ENCODE data around the gene SNX18. TPM values are rescaled to one million over a fixed set of nuclear protein-coding genes. Genes with fewer than 3 reads are reported as not detected.
"Not testable (repeated sequence)": the region's sequence is repeated elsewhere in the genome, so short reads cannot be mapped to it uniquely, and the experiment has no call there.

Gene SNX18
- total RNA-seq, 1 experiment from 2014 or later = 10.0 TPM

DNA sequence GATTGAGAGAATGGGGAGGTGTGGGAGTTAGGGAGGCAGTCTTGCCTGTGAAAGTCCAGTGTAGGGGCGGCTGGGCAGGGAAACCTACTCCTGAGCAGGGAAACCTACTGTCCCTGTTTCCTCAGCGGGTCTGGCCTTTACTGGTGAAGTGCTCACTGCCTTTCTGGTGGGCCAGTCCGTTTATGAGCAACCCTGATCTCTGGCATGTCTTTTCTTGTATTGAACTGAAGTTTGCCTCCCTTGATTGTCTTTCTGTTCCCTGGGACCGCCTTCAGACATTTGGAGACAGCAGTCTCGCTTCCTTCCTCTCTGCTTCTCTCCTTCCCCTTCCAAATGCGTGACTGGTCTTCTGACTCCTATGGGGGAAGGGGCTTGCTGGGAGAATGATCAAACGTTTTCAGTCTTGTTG is 2.9 kb downstream of the SNX18 start:
- DNase-seq (ENCODE audit: low spot score) = no peak

DNA sequence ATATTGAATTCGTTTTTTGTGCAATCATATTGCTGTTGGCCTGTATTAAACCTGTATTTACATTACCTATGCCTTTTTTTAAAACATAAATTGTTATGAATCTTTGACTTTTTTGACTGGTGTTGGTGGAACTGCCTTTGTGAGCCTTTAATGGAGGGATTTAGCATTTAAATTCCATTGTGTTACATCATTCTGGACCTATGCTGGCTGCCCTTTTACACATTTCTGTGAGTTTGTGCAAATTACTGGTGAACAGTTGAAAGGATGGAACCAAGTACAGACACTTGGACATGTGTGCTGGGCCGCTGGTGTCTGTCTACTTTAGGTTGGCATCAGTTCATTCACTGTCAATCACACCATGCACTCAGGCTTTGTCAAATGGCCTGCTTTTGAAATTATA is 3.4 kb downstream of the SNX18 start:
- no peak for DNase-seq (ENCODE audit: low spot score)

DNA sequence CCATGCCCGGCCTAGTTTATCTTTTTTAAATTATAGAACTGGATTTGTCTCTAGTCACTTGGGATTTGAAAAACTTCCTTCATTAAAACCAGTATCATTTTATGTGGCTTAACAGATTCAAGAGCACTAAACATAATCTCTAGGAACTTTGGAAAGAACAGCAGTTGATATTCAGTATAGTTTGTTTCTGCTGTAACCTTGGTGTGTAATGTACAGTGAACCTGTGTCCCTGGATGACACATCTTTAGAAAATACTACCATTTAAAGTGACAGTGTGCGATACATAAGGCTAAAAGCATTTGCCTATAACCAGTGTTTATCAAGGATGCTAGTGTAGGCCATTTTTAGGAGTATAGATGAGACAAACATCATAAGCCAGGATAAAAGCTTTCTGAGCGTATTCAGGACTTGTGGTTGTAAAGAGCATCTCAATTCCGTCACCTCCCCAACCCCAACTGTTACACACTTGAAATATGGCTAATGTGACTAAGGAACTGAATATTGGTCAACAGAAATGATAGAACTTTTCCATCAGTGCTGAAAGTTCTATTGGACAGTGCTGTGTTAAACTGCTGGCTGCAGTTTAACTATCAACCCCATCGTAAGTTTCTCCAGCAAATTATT is 4.4 kb downstream of the SNX18 start:
- DNase-seq (ENCODE audit: low spot score) = no peak

DNA sequence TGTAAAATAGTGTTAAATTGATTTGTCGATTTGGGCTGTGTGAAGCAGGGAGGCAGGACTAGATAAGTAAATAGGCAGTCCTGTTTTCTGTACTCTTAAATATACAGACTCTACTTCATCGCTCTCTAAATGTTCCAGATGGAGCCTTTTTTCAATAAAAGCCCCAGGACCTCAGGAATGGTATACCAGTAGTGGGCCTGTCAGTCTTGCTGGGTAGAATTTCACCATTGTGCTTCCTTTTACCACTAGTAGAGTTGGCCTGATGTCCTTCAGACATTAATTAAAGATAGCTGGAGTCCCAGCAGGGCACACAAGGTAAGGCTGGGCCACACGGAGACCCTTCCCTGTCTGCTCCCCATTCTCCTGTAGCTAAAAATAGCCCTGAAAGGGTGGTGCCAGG is 6.0 kb downstream of the SNX18 start:
- DNase-seq (ENCODE audit: low spot score) = no peak

DNA sequence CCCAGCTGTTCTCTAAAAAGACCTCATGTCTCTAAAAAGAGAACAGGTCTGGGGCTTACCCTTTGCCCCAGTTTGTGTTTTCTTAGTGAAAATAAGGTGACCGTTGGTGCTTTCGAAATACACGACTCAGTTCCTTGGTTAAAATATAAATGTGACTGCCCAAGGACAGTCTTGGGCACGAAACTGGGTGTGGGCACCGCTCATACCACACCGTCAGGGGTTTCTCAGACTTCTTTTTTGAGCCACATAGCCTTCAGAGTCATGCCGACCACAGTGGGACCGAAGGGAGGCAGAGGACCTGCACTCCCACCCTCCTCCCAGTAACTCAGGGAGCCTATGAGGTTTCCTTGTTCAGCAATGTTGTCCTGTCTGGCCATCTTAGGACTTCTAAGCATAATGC is 6.5 kb downstream of the SNX18 start:
- no peak for DNase-seq (ENCODE audit: low spot score)

DNA sequence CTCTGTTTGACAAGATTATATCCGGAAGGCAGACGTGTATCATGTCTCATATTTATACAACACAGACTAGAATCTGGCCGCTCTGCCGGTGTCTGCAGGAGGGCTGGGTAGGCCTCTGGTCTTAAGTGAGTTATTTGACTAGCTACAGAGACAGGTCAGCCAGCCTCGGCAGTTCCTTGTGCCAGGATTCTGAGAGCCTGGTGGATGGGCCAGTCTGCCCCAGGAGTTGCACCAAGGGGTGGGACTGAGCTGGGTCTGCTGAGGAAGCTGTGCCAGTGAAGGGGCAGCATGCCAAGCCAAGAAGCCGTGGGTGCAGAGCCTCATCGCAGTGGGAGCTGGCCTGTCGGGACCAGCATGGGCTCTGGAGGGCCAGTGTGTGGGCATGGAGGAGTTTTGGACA is 7.1 kb downstream of the SNX18 start:
- no peak for DNase-seq (ENCODE audit: low spot score)

DNA sequence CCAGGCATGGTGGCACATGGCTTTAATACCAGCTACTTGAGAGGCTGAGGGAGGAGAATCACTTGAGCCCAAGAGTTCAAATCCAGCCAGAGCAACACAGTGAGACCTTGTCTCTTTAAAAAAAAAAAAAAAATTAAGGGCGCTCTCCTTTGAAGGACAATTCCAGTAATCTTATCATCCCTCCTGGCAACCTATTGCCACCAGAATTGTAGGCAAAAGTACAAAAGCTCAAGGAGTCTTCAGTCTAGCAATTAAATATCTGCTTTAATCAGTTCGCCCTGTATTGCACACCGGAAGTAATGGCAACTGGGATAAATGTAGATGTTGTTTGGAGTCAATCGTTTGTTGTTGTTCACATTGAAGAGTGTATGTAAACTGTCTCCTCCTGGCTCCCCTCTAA is 7.7 kb downstream of the SNX18 start:
- DNase-seq (ENCODE audit: low spot score) = no peak

DNA sequence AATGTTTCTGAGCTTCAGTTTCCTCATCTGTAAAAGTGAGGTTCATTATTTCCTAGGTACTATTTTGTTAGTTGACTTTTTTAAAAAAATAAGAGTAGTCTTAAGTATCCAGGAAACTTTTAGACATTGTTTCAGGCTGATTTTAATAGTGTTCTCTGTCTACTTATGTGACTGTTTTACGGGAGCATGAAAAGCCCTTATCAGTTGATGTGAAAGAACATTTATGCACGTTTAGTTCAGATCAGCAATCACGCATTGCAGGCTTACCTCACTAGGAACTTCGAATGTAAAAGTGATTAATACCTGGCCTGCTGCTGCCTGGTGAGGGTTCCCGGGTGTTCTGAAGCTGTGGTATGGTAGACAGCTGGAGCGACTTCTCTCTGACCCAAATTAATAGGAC is 8.1 kb downstream of the SNX18 start:
- DNase-seq (ENCODE audit: low spot score) = no peak

DNA sequence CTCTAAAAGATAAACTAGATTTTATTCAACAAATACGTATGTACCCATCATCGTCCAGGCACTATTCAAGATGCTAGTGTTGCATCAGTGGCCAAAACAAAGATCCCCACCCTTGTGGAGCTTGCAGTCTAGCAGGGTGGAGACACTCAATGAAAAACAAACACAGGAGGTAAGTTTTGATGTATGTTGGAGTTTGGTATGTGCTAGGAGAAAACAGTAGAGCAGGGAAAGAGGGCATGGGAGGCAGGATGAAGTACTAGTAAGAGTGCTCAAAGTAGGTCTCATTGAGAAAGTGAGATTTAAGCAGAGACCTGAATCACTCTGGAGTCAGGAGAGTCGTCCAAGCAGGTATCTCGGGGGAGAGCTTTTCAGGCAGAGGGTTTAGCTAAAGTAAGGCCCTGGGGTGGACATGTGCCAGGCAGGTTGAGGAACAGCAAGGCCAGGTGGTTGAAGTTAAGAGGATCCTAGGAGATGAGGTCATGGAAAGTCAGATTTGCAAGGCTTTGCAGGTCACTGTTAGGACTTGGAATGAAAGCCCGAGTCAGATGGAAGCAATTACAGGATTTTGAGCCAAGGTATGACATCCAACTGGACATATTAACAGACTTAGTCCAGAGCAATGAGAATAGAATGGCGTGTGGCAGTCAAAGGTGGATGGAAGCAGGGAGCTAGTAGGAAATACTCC is 9.2 kb downstream of the SNX18 start:
- no peak for DNase-seq (ENCODE audit: low spot score)

DNA sequence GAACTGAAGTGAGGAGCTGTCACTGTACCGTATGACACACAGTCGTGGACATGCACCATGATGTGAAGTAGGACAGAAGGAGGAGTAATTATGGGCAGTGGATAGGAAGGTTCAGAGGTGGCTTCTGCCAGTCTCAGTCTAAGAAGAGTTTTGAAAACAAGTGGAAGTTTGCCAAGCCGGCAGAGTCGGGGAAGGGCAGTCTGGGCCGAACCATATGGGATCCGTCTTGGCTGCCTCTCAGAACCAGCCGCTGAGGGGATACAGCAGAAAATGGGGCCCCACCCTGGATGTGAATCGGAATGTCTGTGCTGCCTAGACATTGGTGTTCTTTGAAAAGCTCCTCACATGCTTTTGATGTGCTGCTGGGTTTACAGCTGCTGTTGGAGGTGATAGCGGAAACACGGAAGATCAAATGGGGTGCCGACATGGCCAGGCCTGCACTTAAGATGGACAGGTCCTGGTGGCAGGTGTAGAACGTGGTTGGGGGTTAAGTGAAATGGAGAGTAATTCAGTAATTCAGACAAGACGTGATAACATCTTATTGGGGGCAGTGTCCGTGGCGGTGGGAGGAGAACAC is 11.2 kb downstream of the SNX18 start:
- no peak for DNase-seq (ENCODE audit: low spot score)

DNA sequence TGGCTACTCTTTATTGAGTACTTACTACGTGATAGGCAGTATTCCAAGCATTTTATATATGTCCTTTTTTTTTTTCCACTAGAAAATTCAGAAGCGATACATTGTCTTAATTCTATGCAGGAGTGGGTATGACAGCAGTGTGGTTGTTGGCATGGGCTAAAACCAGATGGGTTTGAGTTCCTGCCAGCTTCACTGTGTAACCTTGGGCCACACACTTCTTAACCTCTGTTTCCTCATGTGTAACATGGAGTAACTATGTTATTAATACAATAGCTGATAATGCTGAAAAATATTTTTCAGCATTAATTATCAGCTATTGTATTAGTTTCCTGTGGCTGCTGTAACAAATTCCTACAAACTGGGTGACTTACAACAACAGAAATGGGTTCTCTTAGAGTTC is 12.0 kb downstream of the SNX18 start:
- no peak for DNase-seq (ENCODE audit: low spot score)

DNA sequence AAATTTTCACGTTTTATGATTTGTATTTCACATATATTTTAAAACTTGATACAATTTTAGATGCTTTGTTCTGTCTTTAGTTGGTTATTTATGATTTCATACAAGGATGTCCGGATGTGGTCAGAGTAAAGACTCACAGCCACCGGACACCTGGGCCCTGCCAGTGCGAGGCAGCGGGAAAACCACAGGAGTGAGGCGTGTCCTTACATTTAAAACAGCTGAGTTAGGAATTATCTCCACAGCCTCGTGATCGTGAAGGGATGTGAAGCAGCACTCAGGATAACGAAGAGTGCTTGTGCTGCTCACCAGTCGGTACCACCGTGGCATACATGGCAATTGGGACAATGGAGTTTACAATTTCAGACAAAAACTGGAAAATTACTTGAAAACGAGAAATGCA is 14.0 kb downstream of the SNX18 start:
- no peak for DNase-seq (ENCODE audit: low spot score)

DNA sequence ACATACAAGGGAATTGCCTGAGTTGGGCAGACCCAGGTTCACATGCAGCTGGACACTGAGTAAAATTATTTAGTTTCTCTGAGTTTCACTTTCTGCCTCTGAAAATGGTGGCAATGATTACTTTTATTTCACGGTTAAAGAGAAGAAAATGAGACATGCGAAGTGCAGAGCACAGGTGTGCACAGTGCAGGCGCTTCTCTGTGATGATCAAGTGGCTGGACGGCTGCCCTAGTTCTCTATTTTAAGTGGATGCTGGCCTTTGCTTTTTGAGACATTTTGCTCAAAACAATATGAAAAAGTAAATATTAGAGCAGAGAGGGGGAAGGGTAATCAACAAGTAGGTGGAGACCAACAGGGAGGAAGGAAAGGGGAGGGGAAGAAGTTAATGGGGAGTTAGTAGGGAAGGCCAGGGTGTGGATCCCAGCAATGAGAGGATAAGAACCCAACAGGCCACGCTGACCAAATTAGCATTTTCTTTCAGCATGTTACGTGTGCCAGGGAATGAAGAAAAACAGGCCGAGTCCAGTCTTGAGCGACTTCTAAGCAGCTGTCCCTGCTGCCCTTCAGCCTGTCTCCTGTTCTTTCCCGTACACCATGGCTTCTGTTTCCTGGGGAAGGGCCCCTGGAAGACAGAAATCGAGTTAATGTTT is 16.1 kb downstream of the SNX18 start:
- no peak for DNase-seq (ENCODE audit: low spot score)

DNA sequence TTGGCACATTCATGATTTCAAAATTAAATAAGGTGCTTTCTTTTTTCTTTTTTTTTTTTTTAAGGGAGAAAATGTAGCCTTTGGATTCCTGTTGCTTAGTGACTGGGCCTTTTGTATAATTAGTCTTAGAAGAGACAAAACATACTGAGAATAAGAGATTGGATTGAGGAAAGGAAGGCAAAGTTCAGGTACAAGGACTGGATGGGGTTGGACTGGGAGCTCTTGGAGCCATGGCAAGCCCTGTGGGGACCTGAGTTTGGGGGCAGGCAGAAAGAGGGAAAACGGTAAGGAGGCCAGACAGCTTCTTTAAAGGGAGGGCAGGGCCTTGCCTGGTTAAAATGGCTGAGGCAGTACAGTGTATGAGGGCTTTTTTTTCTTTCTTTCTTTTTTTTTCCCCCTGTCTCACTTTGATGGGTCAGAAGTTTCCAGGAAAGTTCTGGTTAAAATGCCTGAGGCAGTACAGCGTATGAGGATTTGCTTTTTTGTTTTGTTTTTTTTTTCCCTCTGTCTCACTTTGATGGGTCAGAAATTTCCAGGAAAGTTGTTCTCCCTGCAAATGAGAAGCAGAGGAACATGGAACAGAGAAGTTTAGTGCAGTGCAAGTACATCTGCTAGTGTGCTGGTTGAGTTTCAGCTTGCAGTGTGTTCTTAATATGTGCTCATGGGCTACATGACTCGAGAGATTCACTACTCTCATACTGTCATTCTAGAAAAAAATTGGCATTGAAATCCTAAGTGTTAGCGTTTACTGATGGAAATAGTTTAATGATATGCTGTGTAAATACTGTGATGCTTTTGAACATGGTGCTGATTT is 16.8 kb downstream of the SNX18 start:
- DNase-seq (ENCODE audit: low spot score) = no peak

DNA sequence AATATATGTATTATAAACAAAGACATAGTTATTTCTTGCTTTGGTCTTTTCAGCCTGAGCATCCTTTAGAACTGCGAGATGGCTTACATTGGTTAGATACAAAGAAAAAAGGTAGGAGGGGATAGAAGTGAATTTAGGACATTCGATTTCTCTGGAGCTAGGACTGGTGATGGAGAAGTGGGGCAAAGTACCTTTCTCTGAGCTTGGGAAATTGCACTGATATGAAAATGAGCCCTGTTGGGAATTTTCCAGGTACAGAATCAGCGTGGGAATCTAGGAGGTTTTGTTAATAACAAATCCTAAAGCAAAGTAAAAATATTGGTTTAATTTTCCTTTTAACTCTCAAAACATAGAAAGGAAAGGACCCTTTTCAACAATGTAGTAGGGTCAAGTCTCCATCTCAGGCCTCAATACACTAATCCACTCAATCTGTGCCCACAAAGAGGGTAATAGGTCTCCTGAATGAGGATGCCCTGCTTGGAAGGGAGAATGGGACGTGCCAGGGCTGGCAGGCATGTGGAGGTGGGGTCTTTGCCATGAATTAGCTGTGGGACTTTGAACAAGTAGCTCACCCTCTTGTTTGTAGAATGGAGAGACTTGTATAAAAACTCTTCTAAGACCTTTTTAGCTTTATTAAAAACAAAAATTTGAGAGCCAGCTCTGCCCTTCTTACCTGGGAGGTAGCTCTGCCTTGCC is 17.7 kb downstream of the SNX18 start:
- no peak for DNase-seq (ENCODE audit: low spot score)

DNA sequence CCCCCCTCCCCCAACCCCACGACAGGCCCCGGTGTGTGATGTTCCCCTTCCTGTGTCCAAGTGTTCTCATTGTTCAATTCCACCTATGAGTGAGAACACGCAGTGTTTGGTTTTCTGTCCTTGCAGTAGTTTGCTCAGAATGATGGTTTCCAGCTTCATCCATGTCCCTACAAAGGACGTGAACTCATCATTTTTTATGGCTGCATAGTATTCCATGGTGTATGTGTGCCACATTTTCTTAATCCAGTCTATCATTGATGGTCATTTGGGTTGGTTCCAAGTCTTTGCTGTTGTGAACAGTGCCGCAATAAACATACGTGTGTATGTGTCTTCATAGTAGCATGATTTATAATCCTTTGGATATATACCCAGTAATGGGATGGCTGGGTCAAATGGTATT is 18.8 kb downstream of the SNX18 start:
- not testable (repeated sequence) for DNase-seq (ENCODE audit: low spot score)

DNA sequence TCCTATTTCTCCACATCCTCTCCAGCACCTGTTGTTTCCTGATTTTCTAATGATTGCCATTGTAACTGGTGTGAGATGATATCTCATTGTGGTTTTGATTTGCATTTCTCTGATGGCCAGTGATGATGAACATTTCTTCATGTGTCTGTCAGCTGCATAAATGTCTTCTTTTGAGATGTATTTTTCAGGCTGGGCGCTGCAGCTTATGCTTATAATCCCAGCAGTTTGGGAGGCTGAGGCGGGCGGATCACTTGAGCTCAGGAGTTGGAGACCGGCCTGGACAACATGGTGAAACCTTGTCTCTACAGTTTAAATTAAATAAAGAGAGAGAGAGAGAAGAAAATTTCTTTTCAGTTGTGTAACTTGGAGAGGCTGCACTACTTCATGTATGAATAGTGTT is 19.3 kb downstream of the SNX18 start:
- not testable (repeated sequence) for DNase-seq (ENCODE audit: low spot score)

DNA sequence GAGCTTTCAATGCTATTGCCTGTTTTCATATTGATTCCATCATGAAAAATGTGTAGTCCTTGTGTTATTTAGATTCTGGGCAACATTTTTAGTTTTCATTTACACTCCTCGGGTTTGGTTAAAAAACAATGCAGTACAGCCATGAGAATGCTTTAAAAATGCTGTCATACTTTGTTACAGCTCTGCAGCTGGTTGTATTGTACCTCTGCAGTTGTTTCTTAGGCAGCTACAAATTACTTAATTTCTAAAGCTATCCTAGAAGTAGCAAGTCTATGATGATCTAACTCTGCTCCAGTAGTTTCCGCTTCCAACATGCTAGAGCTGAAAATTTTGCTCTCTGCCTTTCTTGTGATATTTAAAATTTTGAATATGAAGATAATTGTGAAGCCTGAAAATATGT is 20.2 kb downstream of the SNX18 start:
- DNase-seq (ENCODE audit: low spot score) = no peak

DNA sequence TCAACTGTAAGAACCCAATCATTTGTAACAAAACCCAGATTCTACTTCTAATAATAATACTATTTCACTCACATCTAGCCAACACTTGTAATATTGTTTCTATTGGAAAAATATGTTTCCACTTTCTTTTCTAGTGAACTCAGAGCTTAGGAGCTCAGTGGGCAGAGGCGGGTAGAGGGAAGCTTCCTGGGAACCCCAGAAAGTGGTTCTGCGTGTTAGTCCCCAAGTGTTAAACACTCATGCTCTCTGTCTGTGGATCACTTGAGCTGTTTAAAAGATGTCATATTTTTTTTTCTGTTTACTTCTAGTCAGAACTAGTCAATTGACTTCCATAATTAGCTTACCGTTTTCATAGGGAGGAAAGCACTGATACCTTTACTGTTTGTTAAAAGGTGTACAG is 20.6 kb downstream of the SNX18 start:
- DNase-seq (ENCODE audit: low spot score) = no peak

DNA sequence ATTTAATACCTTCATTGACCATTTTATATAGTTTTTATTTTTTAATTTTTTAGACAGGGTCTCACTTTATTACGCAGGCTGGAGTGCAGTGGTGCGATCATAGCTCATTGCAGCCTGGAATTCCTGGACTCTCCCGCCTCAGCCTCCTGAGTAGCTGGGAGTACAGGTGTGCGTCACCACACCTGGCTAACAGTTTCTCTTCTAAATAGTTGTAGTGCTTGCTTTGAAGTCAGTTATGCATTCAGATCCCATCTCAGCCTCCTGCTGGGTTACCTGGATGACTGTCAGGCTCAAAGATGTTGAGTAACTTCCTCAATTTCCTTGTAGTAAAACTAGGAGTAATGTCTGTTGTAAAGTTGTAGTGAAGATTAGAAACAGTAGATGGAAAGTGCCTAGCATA is 21.4 kb downstream of the SNX18 start:
- DNase-seq (ENCODE audit: low spot score) = no peak

DNA sequence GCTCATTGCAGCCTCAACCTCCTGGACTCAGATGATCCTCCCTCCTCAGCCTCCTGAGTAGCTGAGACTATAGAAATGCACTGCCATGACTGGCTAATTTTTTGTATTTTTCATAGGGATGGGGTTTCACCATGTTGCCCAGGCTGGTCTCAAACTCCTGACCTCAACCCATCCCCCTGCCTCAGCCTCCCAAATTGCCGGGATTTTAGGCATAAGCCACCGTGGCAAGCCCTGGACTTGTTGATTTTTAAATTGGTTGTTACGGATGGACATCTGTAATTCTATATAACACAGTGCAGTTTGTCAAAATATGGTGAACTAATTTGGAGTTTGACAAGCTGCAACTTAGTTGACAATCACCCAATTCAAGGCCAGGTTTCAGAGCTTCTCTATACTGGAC is 22.7 kb downstream of the SNX18 start:
- no peak for DNase-seq (ENCODE audit: low spot score)
